Fibroblast of mammary gland (primary cell): ENCODE measurements around the gene HOXD11.

ENCODE experiments used
- DNase-seq: peaks from one replicate; pipeline ENCODE4 v3.0.0-alpha.2; 2010; ENCODE audit warnings: low read depth
- H3K4me3 ChIP-seq: 2 replicates; pipeline ENCODE4 v1.5.1; 2011; ENCODE audit warnings: low read depth, mild to moderate bottlenecking, low read length, moderate library complexity; ENCODE audit not compliant: control insufficient read depth
- TF ChIP-seq, protein P1 (sequence below): conservative IDR thresholded peaks from 2 replicates; pipeline ENCODE4 v1.5.1; 2011; ENCODE audit warnings: low read depth, low read length, inconsistent platforms; ENCODE audit not compliant: control insufficient read depth, insufficient read depth

The HOXD11 gene

DNA sequence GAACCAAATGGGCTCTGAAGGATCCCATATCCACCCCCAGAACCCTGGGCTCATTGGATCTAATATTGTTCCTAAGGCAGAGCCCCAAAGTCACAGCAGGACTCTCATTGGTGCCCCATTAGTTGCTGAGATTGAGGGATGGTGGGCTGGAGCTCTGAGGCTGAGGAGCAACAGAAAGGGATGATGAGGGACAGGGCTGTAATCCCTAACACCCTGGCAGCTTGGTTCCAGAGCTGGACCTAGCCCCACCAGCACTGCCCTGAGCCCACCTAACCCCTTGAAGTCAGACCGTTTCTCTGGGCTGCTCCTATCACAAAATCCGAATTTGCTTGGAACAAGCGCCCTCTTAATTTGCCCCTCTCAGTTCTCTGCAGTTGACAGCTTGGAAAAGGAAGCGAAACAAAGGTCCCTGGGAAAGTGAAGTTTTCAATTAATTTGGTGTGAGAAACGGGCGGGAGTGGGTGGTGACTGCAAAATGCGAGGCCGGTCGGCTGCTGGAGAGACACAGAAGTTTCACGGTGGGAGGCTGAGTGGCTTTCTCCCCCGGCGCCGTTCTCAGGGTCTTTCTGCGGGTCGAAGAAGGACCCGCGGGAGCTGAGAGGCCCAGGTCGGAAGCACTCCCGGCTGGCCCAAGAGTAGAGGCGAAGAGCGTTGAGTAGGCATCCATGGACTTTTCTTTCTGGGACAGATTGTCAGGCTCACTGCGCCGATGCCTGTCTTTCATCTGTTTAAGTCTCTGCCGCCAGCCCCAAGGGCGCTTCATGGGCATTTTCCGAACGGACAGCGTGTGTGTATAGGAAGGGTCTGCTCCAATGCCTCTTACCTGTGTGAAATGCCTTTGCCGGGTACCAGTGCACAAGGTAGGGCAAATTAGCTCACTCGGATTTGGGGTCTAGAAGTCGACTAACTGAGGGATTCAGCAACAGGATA, 15.5 kb upstream of the HOXD11 start:
- no peak overlapping the region for H3K4me3 ChIP-seq
- TF ChIP-seq, protein P1, sequence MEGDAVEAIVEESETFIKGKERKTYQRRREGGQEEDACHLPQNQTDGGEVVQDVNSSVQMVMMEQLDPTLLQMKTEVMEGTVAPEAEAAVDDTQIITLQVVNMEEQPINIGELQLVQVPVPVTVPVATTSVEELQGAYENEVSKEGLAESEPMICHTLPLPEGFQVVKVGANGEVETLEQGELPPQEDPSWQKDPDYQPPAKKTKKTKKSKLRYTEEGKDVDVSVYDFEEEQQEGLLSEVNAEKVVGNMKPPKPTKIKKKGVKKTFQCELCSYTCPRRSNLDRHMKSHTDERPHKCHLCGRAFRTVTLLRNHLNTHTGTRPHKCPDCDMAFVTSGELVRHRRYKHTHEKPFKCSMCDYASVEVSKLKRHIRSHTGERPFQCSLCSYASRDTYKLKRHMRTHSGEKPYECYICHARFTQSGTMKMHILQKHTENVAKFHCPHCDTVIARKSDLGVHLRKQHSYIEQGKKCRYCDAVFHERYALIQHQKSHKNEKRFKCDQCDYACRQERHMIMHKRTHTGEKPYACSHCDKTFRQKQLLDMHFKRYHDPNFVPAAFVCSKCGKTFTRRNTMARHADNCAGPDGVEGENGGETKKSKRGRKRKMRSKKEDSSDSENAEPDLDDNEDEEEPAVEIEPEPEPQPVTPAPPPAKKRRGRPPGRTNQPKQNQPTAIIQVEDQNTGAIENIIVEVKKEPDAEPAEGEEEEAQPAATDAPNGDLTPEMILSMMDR = no peak

DNA sequence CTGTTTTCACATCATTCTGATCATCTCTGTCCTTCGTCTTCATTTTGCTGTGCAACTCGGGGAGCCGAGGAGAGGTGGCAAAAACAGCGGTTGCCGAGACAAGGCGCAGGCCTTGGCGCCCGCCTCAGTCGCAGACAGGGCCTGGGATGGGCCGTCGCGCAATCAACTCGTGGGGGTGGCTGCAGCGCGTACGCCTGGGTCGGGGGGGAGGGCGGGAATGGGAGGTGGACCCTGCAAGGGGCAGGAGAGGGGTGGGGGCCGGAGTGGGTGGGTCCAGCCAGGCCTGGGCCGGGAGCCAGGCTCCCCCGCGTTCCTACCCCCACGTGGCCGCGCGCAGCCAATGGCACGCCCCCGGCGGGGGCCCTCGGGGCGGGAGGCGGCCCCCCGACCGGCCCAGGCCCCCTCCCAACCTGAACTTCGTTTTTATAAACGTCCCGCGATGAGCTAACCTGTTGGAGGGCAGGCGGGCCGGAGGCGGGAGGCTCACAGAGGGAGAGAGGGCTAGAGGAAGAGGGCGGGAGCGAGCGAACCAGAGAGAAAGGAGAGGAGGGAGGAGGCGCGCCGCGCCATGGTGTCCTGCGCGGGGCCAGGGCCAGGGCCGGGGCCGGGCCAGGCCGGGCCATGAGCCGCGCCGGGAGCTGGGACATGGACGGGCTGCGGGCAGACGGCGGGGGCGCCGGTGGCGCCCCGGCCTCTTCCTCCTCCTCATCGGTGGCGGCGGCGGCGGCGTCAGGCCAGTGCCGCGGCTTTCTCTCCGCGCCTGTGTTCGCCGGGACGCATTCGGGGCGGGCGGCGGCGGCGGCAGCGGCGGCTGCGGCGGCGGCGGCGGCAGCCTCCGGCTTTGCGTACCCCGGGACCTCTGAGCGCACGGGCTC, 14.6 kb upstream of the HOXD11 start, which contains the start of gene HOXD13:
Gene HOXD13 (plus strand): TSS at position 452 of the 875 bp plus-strand sequence. CDS start 170 bp downstream, at position 622.
- TF ChIP-seq, protein P1 = no peak
- H3K4me3 ChIP-seq = no peak within 1 kb of the TSS
- DNase-seq = no peak

More for the DNA sequence above, 15.5 kb upstream of the HOXD11 start:
- DNase-seq = no peak

DNA sequence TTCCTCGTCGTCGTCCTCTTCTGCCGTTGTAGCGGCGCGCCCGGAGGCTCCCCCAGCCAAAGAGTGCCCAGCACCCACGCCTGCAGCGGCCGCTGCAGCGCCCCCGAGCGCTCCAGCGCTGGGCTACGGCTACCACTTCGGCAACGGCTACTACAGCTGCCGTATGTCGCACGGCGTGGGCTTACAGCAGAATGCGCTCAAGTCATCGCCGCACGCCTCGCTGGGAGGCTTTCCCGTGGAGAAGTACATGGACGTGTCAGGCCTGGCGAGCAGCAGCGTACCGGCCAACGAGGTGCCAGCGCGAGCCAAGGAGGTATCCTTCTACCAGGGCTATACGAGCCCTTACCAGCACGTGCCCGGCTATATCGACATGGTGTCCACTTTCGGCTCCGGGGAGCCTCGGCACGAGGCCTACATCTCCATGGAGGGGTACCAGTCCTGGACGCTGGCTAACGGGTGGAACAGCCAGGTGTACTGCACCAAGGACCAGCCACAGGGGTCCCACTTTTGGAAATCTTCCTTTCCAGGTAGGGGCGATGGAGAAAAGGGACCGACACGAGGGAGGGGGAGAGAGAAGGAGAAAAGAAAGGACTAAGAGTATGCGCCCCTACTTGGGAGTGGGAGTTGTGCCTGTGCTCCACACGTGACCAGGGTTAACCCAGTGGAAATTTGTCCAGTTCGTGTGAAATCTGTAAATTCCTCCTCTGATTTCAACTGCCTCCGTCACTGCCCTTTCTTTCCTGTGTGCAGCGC, 13.8 kb upstream of the HOXD11 start:
- TF ChIP-seq, protein P1 = no peak
- H3K4me3 ChIP-seq = no peak overlapping the region
- DNase-seq = no peak

DNA sequence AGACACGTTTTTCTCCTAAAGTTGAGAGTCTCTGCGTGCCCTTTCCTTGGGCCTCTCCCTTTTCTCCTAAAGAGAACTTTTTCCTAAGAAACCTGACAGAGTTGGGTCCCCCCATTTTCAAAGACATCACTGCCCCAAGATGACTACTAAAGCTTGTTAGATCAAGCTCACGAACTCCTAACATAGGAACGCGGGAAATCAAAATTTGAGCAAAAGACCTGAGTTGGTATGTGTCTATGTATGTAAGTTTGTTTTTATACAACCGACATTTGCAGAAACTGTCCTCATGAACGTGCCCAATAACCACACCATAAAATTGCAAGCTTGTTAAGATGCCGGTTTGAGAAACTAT, 13.2 kb upstream of the HOXD11 start:
- TF ChIP-seq, protein P1 = no peak
- no peak overlapping the region for H3K4me3 ChIP-seq
- no peak for DNase-seq

DNA sequence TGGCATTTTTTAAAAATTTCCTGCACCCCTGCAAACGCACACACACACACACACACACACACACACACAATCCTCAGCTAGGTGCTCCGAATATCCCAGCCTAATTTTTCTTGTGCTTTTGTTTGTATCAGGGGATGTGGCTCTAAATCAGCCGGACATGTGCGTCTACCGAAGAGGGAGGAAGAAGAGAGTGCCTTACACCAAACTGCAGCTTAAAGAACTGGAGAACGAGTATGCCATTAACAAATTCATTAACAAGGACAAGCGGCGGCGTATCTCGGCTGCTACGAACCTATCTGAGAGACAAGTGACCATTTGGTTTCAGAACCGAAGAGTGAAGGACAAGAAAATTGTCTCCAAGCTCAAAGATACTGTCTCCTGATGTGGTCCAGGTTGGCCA, 12.7 kb upstream of the HOXD11 start:
- no peak for DNase-seq
- no peak overlapping the region for H3K4me3 ChIP-seq
- TF ChIP-seq, protein P1 = no peak

DNA sequence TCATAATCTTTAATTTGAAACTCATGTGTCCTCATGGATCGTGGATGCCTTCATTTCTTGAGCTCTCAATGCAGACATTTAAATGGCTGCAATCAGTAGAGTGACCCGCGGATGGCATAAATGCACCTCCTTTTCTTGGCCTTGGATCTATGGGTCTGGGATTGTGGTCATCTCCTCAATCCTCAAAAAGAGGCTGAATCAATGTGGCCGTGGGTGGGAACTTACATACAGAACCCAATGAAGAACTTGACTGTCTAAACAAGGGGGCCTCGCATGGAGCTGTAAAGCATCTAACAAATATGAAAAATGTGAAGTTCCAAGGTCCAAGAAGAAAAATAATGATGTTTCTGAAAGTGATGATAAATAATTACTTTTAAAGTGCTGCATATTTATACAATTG, 11.7 kb upstream of the HOXD11 start:
- H3K4me3 ChIP-seq = no peak overlapping the region
- TF ChIP-seq, protein P1 = no peak
- no peak for DNase-seq
